H1 (cell line): ENCODE data around the gene CREB1. TPM values are rescaled to one million over a fixed set of nuclear protein-coding genes. Genes with fewer than 3 reads are reported as not detected.

Experiments used
- CTCF ChIA-PET: fragments of 300-600 bp; sonication (Branson Sonifier 250); formaldehyde crosslinking; loops from one replicate; lab custom pipeline; 2021; ENCODE audit not compliant: partially characterized antibody; lab: Charles Lee
- POLR2A ChIA-PET: fragments of 300-600 bp; sonication (Branson Sonifier 250); formaldehyde crosslinking; loops from one replicate; lab custom pipeline; 2021; ENCODE audit warnings: inconsistent platforms; ENCODE audit not compliant: partially characterized antibody; lab: Charles Lee
- DNase-seq, 2 experiments: peaks; one replicate each; pipeline versions ENCODE4 v3.0.0 to v3.0.0-alpha.2; 2010 to 2022; ENCODE audit warnings: low spot score in 2 of 2, low read depth in 1 of 2, mixed read lengths in 1 of 2
- FAIRE-seq: peaks from 2 replicates; lab custom pipeline; 2011; peaks lifted over from hg19 to GRCh38; lab: Jason Lieb, UNC
- H2AFZ ChIP-seq: 2 replicates; pipeline ENCODE4 v1.8.1; 2012; ENCODE audit warnings: low read length, inconsistent platforms
- H2AK5ac ChIP-seq: 2 replicates; pipeline ENCODE4 v1.6.1; 2013; ENCODE audit warnings: low read depth, low read length
- H2BK120ac ChIP-seq: replicated peaks from 2 replicates; pipeline ENCODE3; 2013; ENCODE audit warnings: low read depth, low read length, inconsistent platforms
- H2BK12ac ChIP-seq: 2 replicates; pipeline ENCODE4 v1.6.1; 2013; ENCODE audit warnings: low read depth, low read length
- H2BK15ac ChIP-seq: 2 replicates; pipeline ENCODE4 v1.6.1; 2013; ENCODE audit warnings: low read length
- H2BK20ac ChIP-seq: 2 replicates; pipeline ENCODE4 v1.6.1; 2013; ENCODE audit warnings: low read length
- H2BK5ac ChIP-seq: 2 replicates; pipeline ENCODE4 v1.6.1; 2013; ENCODE audit warnings: low read depth, low read length
- H3K14ac ChIP-seq: 2 replicates; pipeline ENCODE4 v1.6.1; 2013; ENCODE audit warnings: inconsistent platforms; ENCODE audit not compliant: insufficient read length
- H3K18ac ChIP-seq: 2 replicates; pipeline ENCODE4 v1.6.1; 2013; ENCODE audit warnings: low read length; ENCODE audit errors: extremely low read depth
- H3K23ac ChIP-seq: 2 replicates; pipeline ENCODE4 v1.6.1; 2013; ENCODE audit warnings: inconsistent platforms; ENCODE audit not compliant: insufficient read length
- H3K23me2 ChIP-seq: 2 replicates; pipeline ENCODE4 v1.6.1; 2013; ENCODE audit warnings: low read depth, low read length
- H3K27ac ChIP-seq: 2 replicates; pipeline ENCODE4 v1.6.1; 2011; ENCODE audit warnings: low read depth, low read length, inconsistent platforms
- H3K27me3 ChIP-seq, 4 experiments: replicated peaks in 1 of 4; 1 replicate in 1 of 4; 2 replicates in 3 of 4; pipeline versions ENCODE4 v1.6.1 to v1.8.1; 2011 to 2013; ENCODE audit warnings: low read length in 3 of 4, mild to moderate bottlenecking in 3 of 4, inconsistent platforms in 2 of 4, mixed read lengths in 2 of 4, moderate library complexity in 1 of 4; ENCODE audit not compliant: control insufficient read depth in 3 of 4, insufficient read depth in 3 of 4; ENCODE audit errors: extremely low read depth in 1 of 4
- H3K36me3 ChIP-seq, 4 experiments: 2 replicates each; pipeline versions ENCODE4 v1.6.1 to v1.8.1; 2011 to 2013; ENCODE audit warnings: mild to moderate bottlenecking in 4 of 4, low read length in 3 of 4, moderate library complexity in 2 of 4, control low read depth in 1 of 4, inconsistent platforms in 1 of 4; ENCODE audit not compliant: insufficient read depth in 4 of 4, control insufficient read depth in 2 of 4
- H3K4ac ChIP-seq: replicated peaks from 2 replicates; pipeline ENCODE3; 2013; ENCODE audit warnings: low read length, low read depth, mixed read lengths, inconsistent platforms; ENCODE audit not compliant: insufficient read length
- H3K4me1 ChIP-seq, 4 experiments: replicated peaks in 1 of 4; 1 replicate in 1 of 4; 2 replicates in 3 of 4; pipeline versions ENCODE4 v1.6.1 to v1.8.1; 2011 to 2013; ENCODE audit warnings: low read length in 3 of 4, inconsistent platforms in 2 of 4, mixed read lengths in 1 of 4; ENCODE audit not compliant: insufficient read depth in 4 of 4, control insufficient read depth in 3 of 4
- H3K4me2 ChIP-seq, 2 experiments: 2 replicates each; pipeline versions ENCODE4 v1.6.1 to v1.8.1; 2011 to 2013; ENCODE audit warnings: low read depth in 2 of 2, low read length in 2 of 2, control low read depth in 1 of 2, inconsistent platforms in 1 of 2, mild to moderate bottlenecking in 1 of 2; ENCODE audit not compliant: insufficient read depth in 1 of 2
- H3K4me3 ChIP-seq, 4 experiments: fragments of 200-600, 300-600 bp in 1 of 4; sonication (generic), shearing (Covaris generic), sonication (Bioruptor Twin) in 1 of 4; 2 replicates each; pipeline versions ENCODE4 v1.5.1 to v1.8.1; 2011 to 2016; ENCODE audit warnings: low read length in 4 of 4, low read depth in 3 of 4, control low read depth in 2 of 4, inconsistent platforms in 2 of 4, mild to moderate bottlenecking in 2 of 4, mixed read lengths in 1 of 4, moderate library complexity in 1 of 4; ENCODE audit not compliant: insufficient read depth in 2 of 4; ENCODE audit errors: extremely low read depth in 1 of 4
- H3K56ac ChIP-seq: replicated peaks from 2 replicates; pipeline ENCODE3; 2013; ENCODE audit warnings: low read depth, mild to moderate bottlenecking, mixed read lengths, low read length, inconsistent platforms; ENCODE audit not compliant: insufficient read length
- H3K79me1 ChIP-seq: 2 replicates; pipeline ENCODE4 v1.6.1; 2013; ENCODE audit warnings: low read depth, low read length, control low read depth
- H3K79me2 ChIP-seq, 2 experiments: 2 replicates each; pipeline versions ENCODE4 v1.6.1 to v1.8.1; 2012 to 2013; ENCODE audit warnings: low read length in 2 of 2, mild to moderate bottlenecking in 2 of 2, inconsistent platforms in 1 of 2; ENCODE audit not compliant: insufficient read depth in 2 of 2, control insufficient read depth in 1 of 2
- H3K9ac ChIP-seq, 4 experiments: replicated peaks in 1 of 4; 1 replicate in 1 of 4; 2 replicates in 3 of 4; pipeline versions ENCODE4 v1.6.1 to v1.8.1; 2011 to 2013; ENCODE audit warnings: low read depth in 3 of 4, low read length in 3 of 4, control low read depth in 2 of 4, mild to moderate bottlenecking in 2 of 4, moderate library complexity in 2 of 4, inconsistent platforms in 1 of 4; ENCODE audit errors: extremely low read depth in 1 of 4
- H3K9me3 ChIP-seq, 2 experiments: 2 replicates each; pipeline versions ENCODE4 v1.6.1 to v1.8.1; 2012 to 2013; ENCODE audit warnings: mild to moderate bottlenecking in 2 of 2, moderate library complexity in 2 of 2, control low read depth in 1 of 2, inconsistent platforms in 1 of 2, low read depth in 1 of 2, low read length in 1 of 2, mixed read lengths in 1 of 2; ENCODE audit not compliant: insufficient read depth in 2 of 2
- H4K20me1 ChIP-seq, 2 experiments: replicated peaks in 1 of 2; 2 replicates each; pipeline versions ENCODE3 to v1.8.1; 2011 to 2013; ENCODE audit warnings: inconsistent platforms in 2 of 2, low read length in 2 of 2, mild to moderate bottlenecking in 1 of 2; ENCODE audit not compliant: insufficient read depth in 2 of 2, control insufficient read depth in 1 of 2
- H4K5ac ChIP-seq: 2 replicates; pipeline ENCODE4 v1.6.1; 2013; ENCODE audit warnings: low read length, low read depth, mixed read lengths, inconsistent platforms; ENCODE audit not compliant: insufficient read length
- H4K8ac ChIP-seq: 2 replicates; pipeline ENCODE4 v1.8.0; 2013; ENCODE audit warnings: mild to moderate bottlenecking, moderate library complexity, low read length, inconsistent platforms; ENCODE audit not compliant: insufficient read depth; ENCODE audit errors: extremely low read depth
- H4K91ac ChIP-seq: replicated peaks from 2 replicates; pipeline ENCODE3; 2013; ENCODE audit warnings: low read length, mixed read lengths, inconsistent platforms; ENCODE audit not compliant: insufficient read length
- CTCF ChIP-seq, 3 experiments: IDR thresholded peaks; 1 replicate in 2 of 3; 2 replicates in 1 of 3; pipeline versions ENCODE4 v1.5.1 to v1.6.1; 2011; ENCODE audit warnings: low read length in 3 of 3, mild to moderate bottlenecking in 3 of 3, inconsistent platforms in 2 of 3, low read depth in 1 of 3, moderate library complexity in 1 of 3; ENCODE audit not compliant: insufficient read depth in 1 of 3; ENCODE audit errors: control extremely low read depth in 1 of 3
- JUND ChIP-seq: IDR thresholded peaks from 2 replicates; pipeline ENCODE4 v1.6.1; 2011; ENCODE audit warnings: mild to moderate bottlenecking, improper control_type of control experiment, low read length
- KDM4A ChIP-seq: IDR thresholded peaks from one replicate; pipeline ENCODE4 v1.7.1; 2012; ENCODE audit warnings: low read depth, mild to moderate bottlenecking, moderate library complexity, low read length, inconsistent platforms; ENCODE audit not compliant: severe bottlenecking
- KDM5A ChIP-seq: fragments of 200-600 bp; IDR thresholded peaks from 2 replicates; pipeline ENCODE4 v1.7.1; 2012; ENCODE audit warnings: mild to moderate bottlenecking, low read length, inconsistent platforms, mixed read lengths
- RNF2 ChIP-seq: fragments of 200-900, 300-1000 bp; sonication (generic); IDR thresholded peaks from 2 replicates; pipeline ENCODE4 v1.7.1; 2016; ENCODE audit warnings: borderline replicate concordance, low read depth, mild to moderate bottlenecking, antibody characterized with exemption, low read length; ENCODE audit not compliant: poor library complexity, severe bottlenecking; ENCODE audit errors: missing control alignments
- SUZ12 ChIP-seq: fragments of 200-600 bp; sonication (generic); IDR thresholded peaks from 2 replicates; pipeline ENCODE4 v1.6.1; 2012; ENCODE audit warnings: mild to moderate bottlenecking, inconsistent platforms, low read length, moderate library complexity, mixed read lengths
- WGBS, 2 experiments: shearing (Covaris generic) in 1 of 2; methylation state at CpG; one replicate each; pipeline versions ENCODE4 v1.1.6 to v1.1.7; 2013 to 2015; ENCODE audit warnings: low lambda C conversion rate in 2 of 2, mixed read lengths in 2 of 2, inconsistent platforms in 1 of 2, low coverage in 1 of 2, missing lambda C conversion rate in 1 of 2; ENCODE audit not compliant: insufficient replicate concordance in 2 of 2, insufficient coverage in 1 of 2, insufficient read length in 1 of 2; ENCODE audit errors: extremely low coverage in 1 of 2, missing lambda C conversion rate in 1 of 2; 5-methylcytosine and 5-hydroxymethylcytosine counted together
- polyA plus RNA-seq, 7 experiments: library from polyadenylated mRNA; depleted of rRNA in 3 of 7; stranded (reverse) in 5 of 7; unstranded in 2 of 7; fragments of >200 nt in 5 of 7; fragments of 200-250 nt in 2 of 7; gene quantifications; 1 replicate in 5 of 7; 2 replicates in 1 of 7; 4 replicates in 1 of 7; pipeline versions ENCODE4 v1.2.1 to v1.2.3, GENCODE V29; 2011 to 2013; ENCODE audit warnings: missing spikeins in 2 of 7, mixed read lengths in 2 of 7
- total RNA-seq: library from RNA; stranded (reverse); fragmentation: NEBNext Ultra II Directional; extraction: Animal tissue kit (Norgen Biotek cat#: 25700); gene quantifications from 2 replicates; pipeline ENCODE4 v1.2.1, GENCODE V29; 2021

The CREB1 gene
- total and polyA plus RNA-seq, 2 of the 8 experiments (the other 6 are each of a cell fraction or from before 2014, with no cell fraction given): 46.3 to 99.0 TPM

GRCh38 chr2:207481924-207482323 lies 47.8 kb upstream of the CREB1 start:
- Histone ChIP-seq H3K36me3 (no peaks in the 10 kb centered on the region), H4K20me1 (no peaks in the 10 kb centered on the region), H2AK5ac (no peak overlapping the region), H3K4ac (no peak overlapping the region), H3K4me1 (peaks cover 0 to 10% (median under 1%) of the 10 kb centered on the region in 4 experiments; a peak in 1 of 7 replicates), H3K79me1 (no peaks in the 10 kb centered on the region), H3K14ac (no peak overlapping the region), H2BK20ac (no peak overlapping the region), H2BK15ac (peak overlapping the region; percentile 12; the same call in 1 of the 2 replicates), H4K5ac (no peak overlapping the region), H3K79me2 (no peaks in the 10 kb centered on the region), H4K91ac (no peak overlapping the region), H4K8ac (no peak overlapping the region), H3K27ac (no peak overlapping the region), H3K9me3 (no peaks in the 10 kb centered on the region), H3K23me2 (no peaks in the 10 kb centered on the region), H3K27me3 (no peaks in the 10 kb centered on the region), H3K9ac (no peak overlapping the region), H3K23ac (no peak overlapping the region), H2BK120ac (no peak overlapping the region), H3K18ac (0 out of 2 replicates have a peak overlapping the region, but pooled peaks have one; percentile 13), H3K4me2 (no peak overlapping the region), H2BK12ac (no peak overlapping the region), H3K4me3 (no peak overlapping the region), H2AFZ (no peak overlapping the region), H3K56ac (no peak overlapping the region), H2BK5ac (no peak overlapping the region)
- ChIA-PET POLR2A (no interaction called here), CTCF (interaction anchor here (1.2 kb wide), 1 partner anchor 15 kb away, joined by 3 read pairs; no protein-coding TSS in a partner anchor)
- FAIRE-seq: no peak
- WGBS, 2 experiments: 92% methylated on average over 3 of the region's 3 CpGs; no CpG with 5 or more reads in 1 of the 2 experiments
- DNase-seq: no peak
- TF ChIP-seq RNF2 (no peak), KDM4A (no peak), JUND (no peak), KDM5A (no peak), SUZ12 (no peak), CTCF (IDR thresholded peaks at IDR 0.05; ENCODE audit: control extremely low read depth in 1 of 3, insufficient read depth in 1 of 3, low read depth in 1 of 3, low read length in 3 of 3) (no peak)
